ENCODE data around the gene NRAP. TPM values are rescaled to one million over a fixed set of nuclear protein-coding genes. Genes with fewer than 3 reads are reported as not detected.

The NRAP gene
- total and polyA plus RNA-seq, 5 donors, result 117 to 479 (median 266) TPM

DNA sequence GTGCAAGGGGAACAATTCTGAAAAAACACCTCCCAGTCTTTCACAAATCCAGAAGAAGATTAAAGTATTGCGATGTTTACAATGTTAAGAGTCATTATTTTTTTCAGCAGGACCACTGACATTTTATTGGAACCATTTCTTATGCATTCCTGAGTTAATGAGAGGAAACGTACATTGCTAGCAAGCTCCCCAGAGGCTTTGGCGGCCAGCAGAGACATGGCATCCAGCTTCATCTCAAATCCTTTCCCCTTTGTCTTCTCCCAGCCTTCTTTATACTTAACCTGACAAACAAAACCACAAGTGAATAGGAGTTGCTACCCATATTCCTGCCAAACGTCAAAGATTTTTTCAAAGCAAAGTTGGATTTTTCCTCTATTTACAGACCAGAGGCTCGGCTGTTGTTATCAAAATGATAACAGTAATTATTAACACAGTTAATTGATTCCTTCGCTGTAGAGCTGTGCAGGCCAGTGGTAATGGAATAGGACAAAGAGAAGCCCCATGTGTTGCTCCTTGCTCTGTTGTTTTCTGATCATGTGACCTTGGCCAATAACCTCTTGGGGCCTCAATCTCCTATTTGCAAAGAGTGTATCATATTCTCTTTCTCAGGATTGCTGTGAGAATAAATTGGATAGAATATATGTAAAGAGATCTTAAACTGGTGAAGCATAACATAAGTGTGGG lies 32.0 kb downstream of the NRAP start:
- Histone ChIP-seq H3K9me3 (ENCODE audit: control insufficient read depth, low read length) (no peaks in the 10 kb centered on the region), H3K27me3 (ENCODE audit: control insufficient read depth, insufficient read depth) (no peaks in the 10 kb centered on the region), H3K4me1 (ENCODE audit: control insufficient read depth, insufficient read depth, low read length) (peaks cover 2% of the 10 kb centered on the region), H3K27ac (ENCODE audit: low read length) (no peak overlapping the region), H3K4me3 (ENCODE audit: low read length) (no peak overlapping the region)
- no peak for DNase-seq
- WGBS, result 41% methylated on average over 6 of the region's 6 CpGs
- ATAC-seq, result no peak
- intact Hi-C loops (cut with DNase I), result no loop called here

GRCh38 chr10:113630929-113631533 lies 32.8 kb downstream of the NRAP start:
- Histone ChIP-seq H3K4me1 (ENCODE audit: control insufficient read depth, insufficient read depth, low read length) (peaks cover 6% of the 10 kb centered on the region), H3K27me3 (ENCODE audit: control insufficient read depth, insufficient read depth) (no peaks in the 10 kb centered on the region), H3K9me3 (ENCODE audit: control insufficient read depth, low read length) (no peaks in the 10 kb centered on the region), H3K27ac (ENCODE audit: low read length) (no peak overlapping the region), H3K4me3 (ENCODE audit: low read length) (no peak overlapping the region)
- DNase-seq (no peak), ATAC-seq (no peak)
- 93% methylated on average over 5 of the region's 5 CpGs for WGBS
- intact Hi-C loops (cut with DNase I), result no loop called here

GRCh38 chr10:113628607-113629153 lies 35.2 kb downstream of the NRAP start:
- DNase-seq (no peak), ATAC-seq (no peak)
- no peaks in the 10 kb centered on the region for H3K9me3 ChIP-seq (ENCODE audit: control insufficient read depth, low read length)
- no peaks in the 10 kb centered on the region for H3K27me3 ChIP-seq (ENCODE audit: control insufficient read depth, insufficient read depth)
- H3K27ac ChIP-seq (ENCODE audit: low read length), result peak overlapping the region; percentile 75
- H3K4me1 ChIP-seq (ENCODE audit: control insufficient read depth, insufficient read depth, low read length), result peaks cover 6% of the 10 kb centered on the region
- no peak overlapping the region for H3K4me3 ChIP-seq (ENCODE audit: low read length)
- 86% methylated on average over 2 of the region's 2 CpGs for WGBS
- intact Hi-C loops (cut with DNase I), result no loop called here

- H3K4me1 ChIP-seq (ENCODE audit: control insufficient read depth, insufficient read depth, low read length), result peaks cover 6% of the 10 kb centered on the region
- H3K4me3 ChIP-seq (ENCODE audit: low read length), result no peak overlapping the region
- DNase-seq (no peak), ATAC-seq (peak; percentile 42 to 56)
- H3K9me3 ChIP-seq (ENCODE audit: control insufficient read depth, low read length), result no peaks in the 10 kb centered on the region
- 38% methylated on average over 6 of the region's 6 CpGs for WGBS
- intact Hi-C loops (cut with DNase I), result no loop called here
- H3K27me3 ChIP-seq (ENCODE audit: control insufficient read depth, insufficient read depth), result no peaks in the 10 kb centered on the region
- peak overlapping the region; percentile 69 for H3K27ac ChIP-seq (ENCODE audit: low read length)
Measured at GRCh38 chr10:113627836-113628235, 36.0 kb downstream of the NRAP start.

DNA sequence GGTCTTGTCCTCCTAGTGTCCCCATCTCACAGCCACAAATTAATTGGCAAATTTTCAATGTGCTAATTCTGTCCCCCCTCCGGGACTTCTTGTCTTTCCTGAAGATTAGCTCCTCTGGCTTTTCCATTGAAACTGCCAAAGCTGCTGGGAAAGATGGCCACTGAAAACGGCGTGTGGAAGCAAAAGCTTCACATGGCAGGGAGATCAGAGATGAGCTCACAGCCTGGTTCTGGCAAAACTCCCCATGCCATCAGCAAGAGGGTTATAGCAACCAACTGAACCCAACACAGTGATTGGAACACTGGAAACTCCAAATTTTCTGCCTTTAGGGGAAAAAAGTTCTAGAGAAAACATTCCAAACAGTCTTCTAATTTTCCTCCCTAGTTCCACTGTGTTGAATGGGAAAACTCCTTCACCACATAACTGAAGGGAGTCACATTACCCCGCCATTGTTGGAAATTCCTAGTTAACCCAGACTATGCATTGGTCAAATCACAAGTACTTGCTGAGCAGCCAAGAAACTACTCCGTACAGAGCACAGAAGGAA lies 37.0 kb downstream of the NRAP start:
- Histone ChIP-seq H3K4me3 (ENCODE audit: low read length) (no peak overlapping the region), H3K27ac (ENCODE audit: low read length) (peak overlapping the region; percentile 80), H3K27me3 (ENCODE audit: control insufficient read depth, insufficient read depth) (no peaks in the 10 kb centered on the region), H3K9me3 (ENCODE audit: control insufficient read depth, low read length) (no peaks in the 10 kb centered on the region), H3K4me1 (ENCODE audit: control insufficient read depth, insufficient read depth, low read length) (peaks cover 6% of the 10 kb centered on the region)
- DNase-seq (no peak), ATAC-seq (peak in 1 of 2 donors; percentile 49)
- 16% methylated on average over 5 of the region's 5 CpGs for WGBS
- intact Hi-C loops (cut with DNase I), result no loop called here

DNA sequence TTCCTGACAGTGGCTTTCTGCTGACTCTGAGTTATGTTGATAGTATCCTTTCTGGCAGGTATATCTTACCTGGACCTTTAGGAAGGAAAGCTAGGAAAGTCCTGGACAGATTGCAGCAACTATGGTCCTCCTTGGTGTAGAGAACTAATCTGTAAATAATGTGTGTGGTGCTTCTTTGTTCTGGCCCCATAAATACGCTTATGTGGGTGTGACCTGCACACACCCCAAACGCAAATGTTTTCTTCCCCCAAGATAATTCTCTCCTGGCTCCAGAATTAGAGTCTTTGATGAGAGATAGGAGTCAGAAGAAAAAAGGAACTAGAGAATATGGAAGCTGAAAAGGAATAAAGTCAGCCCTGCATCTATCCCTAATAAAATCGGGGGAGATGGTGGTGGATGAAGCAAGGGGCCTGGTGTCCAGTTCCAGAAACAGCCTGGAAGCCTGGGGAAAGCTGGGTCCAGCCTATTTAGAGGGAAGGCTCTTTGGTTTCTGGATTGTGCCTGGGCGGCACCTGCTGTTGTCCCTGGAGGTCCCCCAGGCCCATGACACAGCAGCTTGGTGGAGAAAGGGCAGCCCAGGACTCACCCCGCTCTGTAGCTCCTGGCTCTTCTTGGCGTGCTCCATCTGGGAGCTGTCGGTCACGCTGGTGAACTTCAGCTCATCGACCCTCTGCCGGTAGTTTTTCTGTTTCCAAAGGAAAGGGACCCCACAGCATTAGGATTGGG lies 38.2 kb downstream of the NRAP start:
- intact Hi-C loops (cut with DNase I), result no loop called here
- Histone ChIP-seq H3K27ac (ENCODE audit: low read length) (peak overlapping the region; percentile 20), H3K9me3 (ENCODE audit: control insufficient read depth, low read length) (no peaks in the 10 kb centered on the region), H3K27me3 (ENCODE audit: control insufficient read depth, insufficient read depth) (no peaks in the 10 kb centered on the region), H3K4me3 (ENCODE audit: low read length) (no peak overlapping the region), H3K4me1 (ENCODE audit: control insufficient read depth, insufficient read depth, low read length) (peaks cover 6% of the 10 kb centered on the region)
- no peak for DNase-seq
- WGBS, result 84% methylated on average over 10 of the region's 10 CpGs
- ATAC-seq, result no peak

GRCh38 chr10:113622831-113623230 lies 41.0 kb downstream of the NRAP start:
- Histone ChIP-seq H3K9me3 (ENCODE audit: control insufficient read depth, low read length) (no peaks in the 10 kb centered on the region), H3K27me3 (ENCODE audit: control insufficient read depth, insufficient read depth) (no peaks in the 10 kb centered on the region), H3K4me3 (ENCODE audit: low read length) (no peak overlapping the region), H3K27ac (ENCODE audit: low read length) (no peak overlapping the region), H3K4me1 (ENCODE audit: control insufficient read depth, insufficient read depth, low read length) (peaks cover 3% of the 10 kb centered on the region)
- whole genome bisulfite sequencing, result 60% methylated on average over 4 of the region's 4 CpGs
- no peak for ATAC-seq
- intact Hi-C loops (cut with DNase I), result no loop called here
- DNase-seq, result no peak

DNA sequence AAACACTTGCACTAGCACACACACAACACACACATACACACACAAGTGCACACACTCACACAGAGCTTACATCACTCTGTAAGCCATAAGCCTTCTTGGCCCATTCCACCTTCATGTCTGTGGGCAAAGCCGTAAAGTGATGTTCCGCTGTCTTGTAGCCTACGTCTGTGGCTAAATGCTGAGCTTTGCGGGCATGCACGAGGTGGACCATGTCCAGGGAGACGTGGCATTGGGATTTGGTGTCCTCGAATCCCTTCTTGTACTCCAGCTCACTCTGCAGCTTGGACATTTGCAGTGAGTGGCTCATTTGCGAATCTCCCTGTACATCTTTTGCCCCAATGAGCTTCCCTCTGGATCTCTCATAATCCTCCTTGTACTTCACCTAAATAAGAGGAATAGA lies 42.0 kb downstream of the NRAP start:
- H3K4me3 ChIP-seq (ENCODE audit: low read length), result no peak overlapping the region
- peaks cover 3% of the 10 kb centered on the region for H3K4me1 ChIP-seq (ENCODE audit: control insufficient read depth, insufficient read depth, low read length)
- H3K27ac ChIP-seq (ENCODE audit: low read length), result peak overlapping the region; percentile 19
- WGBS, result 68% methylated on average over 8 of the region's 8 CpGs
- no peak for DNase-seq
- H3K9me3 ChIP-seq (ENCODE audit: control insufficient read depth, low read length), result no peaks in the 10 kb centered on the region
- no peak for ATAC-seq
- H3K27me3 ChIP-seq (ENCODE audit: control insufficient read depth, insufficient read depth), result no peaks in the 10 kb centered on the region
- intact Hi-C loops (cut with DNase I), result no loop called here

- intact Hi-C loops (cut with DNase I), result no loop called here
- no peak for ATAC-seq
- no peaks in the 10 kb centered on the region for H3K4me1 ChIP-seq (ENCODE audit: control insufficient read depth, insufficient read depth, low read length)
Measured at GRCh38 chr10:113620936-113621335, 42.9 kb downstream of the NRAP start.

GRCh38 chr10:113620511-113620910 lies 43.3 kb downstream of the NRAP start:
- DNase-seq (no peak), ATAC-seq (no peak)
- no peak overlapping the region for H3K27ac ChIP-seq (ENCODE audit: low read length)
- intact Hi-C loops (cut with DNase I), result no loop called here
- H3K4me1 ChIP-seq (ENCODE audit: control insufficient read depth, insufficient read depth, low read length), result no peaks in the 10 kb centered on the region
- H3K9me3 ChIP-seq (ENCODE audit: control insufficient read depth, low read length), result no peaks in the 10 kb centered on the region
- no peaks in the 10 kb centered on the region for H3K27me3 ChIP-seq (ENCODE audit: control insufficient read depth, insufficient read depth)
- H3K4me3 ChIP-seq (ENCODE audit: low read length), result no peak overlapping the region
- 71% methylated on average over 8 of the region's 8 CpGs for WGBS

More at GRCh38 chr10:113620936-113621335, 42.9 kb downstream of the NRAP start:
- Histone ChIP-seq H3K27me3 (ENCODE audit: control insufficient read depth, insufficient read depth) (no peaks in the 10 kb centered on the region), H3K27ac (ENCODE audit: low read length) (no peak overlapping the region), H3K4me3 (ENCODE audit: low read length) (no peak overlapping the region), H3K9me3 (ENCODE audit: control insufficient read depth, low read length) (no peaks in the 10 kb centered on the region)
- DNase-seq, result no peak
- 87% methylated on average over 9 of the region's 9 CpGs for WGBS

- DNase-seq (no peak), ATAC-seq (no peak)
- no peaks in the 10 kb centered on the region for H3K4me1 ChIP-seq (ENCODE audit: control insufficient read depth, insufficient read depth, low read length)
- no peaks in the 10 kb centered on the region for H3K27me3 ChIP-seq (ENCODE audit: control insufficient read depth, insufficient read depth)
- intact Hi-C loops (cut with DNase I), result no loop called here
- no peaks in the 10 kb centered on the region for H3K9me3 ChIP-seq (ENCODE audit: control insufficient read depth, low read length)
- WGBS, result 94% methylated on average over 1 of the region's 1 CpG
- no peak overlapping the region for H3K27ac ChIP-seq (ENCODE audit: low read length)
- H3K4me3 ChIP-seq (ENCODE audit: low read length), result no peak overlapping the region
Measured at GRCh38 chr10:113619401-113619800, 44.4 kb downstream of the NRAP start.

Measured in right cardiac atrium (tissue), 5 donors.